GM18907 (cell line): ENCODE results near the gene OR10K1.
"Not testable (repeated sequence)": the region's sequence is repeated elsewhere in the genome, so short reads cannot be mapped to it uniquely, and the experiment has no call there.

Experiments used
- ATAC-seq: cut with Tn5 transposase; IDR thresholded peaks from one replicate; pipeline ENCODE4 v1.9.1; 2021; ENCODE audit warnings: mild to moderate bottlenecking, moderate library complexity; ENCODE audit not compliant: unreplicated experiment

OR10K1 gene

GRCh38 chr1:158461534-158461933 is at the start of gene OR10K1:
Gene OR10K1, plus strand, starts transcription at chr1:158461834. Its CDS starts 3,728 bp downstream, at chr1:158465562.
- no peak for ATAC-seq

- ATAC-seq: no peak
Measured at GRCh38 chr1:158414651-158415345, 46.8 kb upstream of the OR10K1 start.

- ATAC-seq: no peak
Measured at GRCh38 chr1:158417586-158417985, 44.0 kb upstream of the OR10K1 start.

- ATAC-seq: no peak
Measured at GRCh38 chr1:158422212-158422611, 39.4 kb upstream of the OR10K1 start.

- no peak for ATAC-seq
Measured at GRCh38 chr1:158425027-158425426, 36.6 kb upstream of the OR10K1 start.

- no peak for ATAC-seq
Measured at GRCh38 chr1:158426137-158426536, 35.5 kb upstream of the OR10K1 start, which contains the start of gene OR10K2. Gene OR10K2, minus strand, starts transcription at chr1:158426237. Its CDS starts 5,371 bp downstream, at chr1:158420866.

GRCh38 chr1:158430163-158430562 is 31.5 kb upstream of the OR10K1 start:
- ATAC-seq: not testable (repeated sequence)

GRCh38 chr1:158434741-158435140 is 26.9 kb upstream of the OR10K1 start:
- no peak for ATAC-seq

- ATAC-seq: no peak
Measured at GRCh38 chr1:158445376-158445775, 16.3 kb upstream of the OR10K1 start.

- no peak for ATAC-seq
Measured at GRCh38 chr1:158454537-158454936, 7.1 kb upstream of the OR10K1 start.

GRCh38 chr1:158457246-158457645 is 4.4 kb upstream of the OR10K1 start:
- ATAC-seq: no peak

- ATAC-seq: no peak
Measured at GRCh38 chr1:158458263-158458662, 3.4 kb upstream of the OR10K1 start.

- no peak for ATAC-seq
Measured at GRCh38 chr1:158471920-158472319, 10.3 kb downstream of the OR10K1 start, which contains the start of gene OR10R2. Gene OR10R2, plus strand, starts transcription at chr1:158472220. Its CDS starts 106 bp downstream, at chr1:158472326.

GRCh38 chr1:158485455-158485854 is 23.8 kb downstream of the OR10K1 start:
- no peak for ATAC-seq

GRCh38 chr1:158491316-158491715 is 29.7 kb downstream of the OR10K1 start:
- no peak for ATAC-seq

- no peak for ATAC-seq
Measured at GRCh38 chr1:158493054-158493453, 31.4 kb downstream of the OR10K1 start.

GRCh38 chr1:158494796-158495195 is 33.2 kb downstream of the OR10K1 start:
- no peak for ATAC-seq

- ATAC-seq: no peak
Measured at GRCh38 chr1:158496374-158496773, 34.7 kb downstream of the OR10K1 start.

GRCh38 chr1:158506369-158506987 is 44.8 kb downstream of the OR10K1 start:
- no peak for ATAC-seq

- no peak for ATAC-seq
Measured at GRCh38 chr1:158507511-158507910, 45.9 kb downstream of the OR10K1 start.

GRCh38 chr1:158509471-158510156 is 48.0 kb downstream of the OR10K1 start:
- ATAC-seq: no peak

GRCh38 chr1:158516966-158517365 is 55.3 kb downstream of the OR10K1 start:
- no peak for ATAC-seq
